OCI-LY1 (cell line): Measurements from ENCODE around the gene RPL28.

ENCODE experiments used
- H2AFZ ChIP-seq: fragments of 200-600 bp; sonication (generic), shearing (Covaris generic); 2 replicates; pipeline ENCODE4 v1.6.0; 2014; ENCODE audit warnings: antibody characterized with exemption, mild to moderate bottlenecking, low read length
- H3F3A ChIP-seq: fragments of 200-600 bp; sonication (generic), shearing (Covaris generic); 2 replicates; pipeline ENCODE4 v1.6.0; 2014; ENCODE audit warnings: mild to moderate bottlenecking, antibody characterized with exemption, low read length, moderate library complexity; ENCODE audit not compliant: insufficient read depth
- H3K27ac ChIP-seq: fragments of 200-600 bp; sonication (generic); 2 replicates; pipeline ENCODE4 v1.5.1; 2014; ENCODE audit warnings: low read length, mixed run types, mild to moderate bottlenecking, low read depth; ENCODE audit not compliant: poor library complexity, severe bottlenecking
- H3K27me3 ChIP-seq: fragments of 200-600 bp; sonication (generic); 2 replicates; pipeline ENCODE4 v1.6.0; 2014; ENCODE audit warnings: antibody characterized with exemption, mild to moderate bottlenecking, low read length, moderate library complexity; ENCODE audit not compliant: insufficient read depth
- H3K36me3 ChIP-seq: fragments of 200-600 bp; sonication (generic); 2 replicates; pipeline ENCODE4 v1.6.1; 2014; ENCODE audit warnings: mild to moderate bottlenecking, antibody characterized with exemption, low read length, moderate library complexity, mixed read lengths; ENCODE audit not compliant: insufficient read depth
- H3K4me1 ChIP-seq: fragments of 200-600 bp; sonication (generic); 2 replicates; pipeline ENCODE4 v1.5.1; 2014; ENCODE audit warnings: mild to moderate bottlenecking, low read length, moderate library complexity; ENCODE audit not compliant: insufficient read depth, severe bottlenecking
- H3K4me2 ChIP-seq: fragments of 200-600 bp; sonication (generic), shearing (Covaris generic); 2 replicates; pipeline ENCODE4 v1.6.1; 2014; ENCODE audit warnings: low read length
- H3K4me3 ChIP-seq: fragments of 200-600 bp; sonication (generic); 2 replicates; pipeline ENCODE4 v1.5.1; 2014; ENCODE audit warnings: low read length, low read depth, mild to moderate bottlenecking, mixed read lengths; ENCODE audit not compliant: poor library complexity, severe bottlenecking
- H3K79me2 ChIP-seq: fragments of 200-600 bp; shearing (Covaris generic); 2 replicates; pipeline ENCODE4 v1.6.1; 2016; ENCODE audit warnings: mixed run types, low read length, mixed read lengths; ENCODE audit not compliant: insufficient read depth
- H3K9ac ChIP-seq: fragments of 200-600 bp; sonication (generic), shearing (Covaris generic); 2 replicates; pipeline ENCODE4 v1.6.1; 2014; ENCODE audit warnings: mild to moderate bottlenecking, low read length, mixed read lengths
- H3K9me2 ChIP-seq: fragments of 200-600 bp; sonication (generic), shearing (Covaris generic); 2 replicates; pipeline ENCODE4 v1.6.1; 2014; ENCODE audit warnings: low read depth, mild to moderate bottlenecking, low read length, mixed read lengths
- H3K9me3 ChIP-seq: fragments of 200-600 bp; shearing (Covaris generic); 2 replicates; pipeline ENCODE4 v1.6.1; 2014; ENCODE audit warnings: low read length, mixed read lengths
- H4K20me1 ChIP-seq: fragments of 200-600 bp; sonication (generic), shearing (Covaris generic); 2 replicates; pipeline ENCODE4 v1.6.0; 2016; ENCODE audit warnings: mild to moderate bottlenecking, low read length; ENCODE audit not compliant: insufficient read depth
- CTCF ChIP-seq: fragments of 200-600 bp; sonication (generic), shearing (Covaris generic); IDR thresholded peaks from 2 replicates; pipeline ENCODE4 v1.5.1; 2017; ENCODE audit warnings: mild to moderate bottlenecking, antibody characterized with exemption, low read length, moderate library complexity, mixed read lengths
- EZH2 ChIP-seq: fragments of 200-600 bp; sonication (generic), shearing (Covaris generic); IDR thresholded peaks from 2 replicates; pipeline ENCODE4 v1.8.0; 2017; ENCODE audit warnings: borderline replicate concordance, mixed run types, mild to moderate bottlenecking, antibody characterized with exemption, low read length, moderate library complexity, mixed read lengths

RPL28 gene

GRCh38 chr19:55362990-55363716, 22.6 kb upstream of the RPL28 start, which contains the start of gene GARIN5B:
Gene GARIN5B, minus strand, starts transcription at chr19:55363260. Its CDS starts 194 bp downstream, at chr19:55363066.
- H4K20me1 ChIP-seq = no peaks in the 10 kb centered on the region
- no peaks in the 10 kb centered on the region for H3K36me3 ChIP-seq
- no peaks in the 10 kb centered on the region for H3F3A ChIP-seq
- no peaks in the 10 kb centered on the region for H3K79me2 ChIP-seq
- no peaks in the 10 kb centered on the region for H3K9me3 ChIP-seq
- no peak within 1 kb of the TSS for H3K9ac ChIP-seq
- H3K4me2 ChIP-seq = no peak within 1 kb of the TSS
- H3K4me3 ChIP-seq = no peak within 1 kb of the TSS
- TF ChIP-seq EZH2 (no peak), CTCF (no peak)
- H3K9me2 ChIP-seq = no peaks in the 10 kb centered on the region
- H3K27me3 ChIP-seq = peaks cover 9% of the 10 kb centered on the region; the same call in 1 of the 2 replicates
- no peaks in the 10 kb centered on the region for H3K4me1 ChIP-seq
- H3K27ac ChIP-seq = no peak within 1 kb of the TSS
- H2AFZ ChIP-seq = no peak within 1 kb of the TSS

- Histone ChIP-seq H2AFZ (no peak overlapping the region), H3F3A (no peaks in the 10 kb centered on the region), H3K4me3 (no peak overlapping the region), H3K79me2 (no peaks in the 10 kb centered on the region), H3K27ac (no peak overlapping the region), H3K4me2 (no peak overlapping the region), H3K36me3 (no peaks in the 10 kb centered on the region), H3K27me3 (peaks cover 9% of the 10 kb centered on the region; the same call in 1 of the 2 replicates), H3K9ac (no peak overlapping the region), H3K9me3 (no peaks in the 10 kb centered on the region), H3K4me1 (peaks cover 4% of the 10 kb centered on the region), H4K20me1 (no peaks in the 10 kb centered on the region), H3K9me2 (no peaks in the 10 kb centered on the region)
- TF ChIP-seq EZH2 (no peak), CTCF (no peak)
Measured at GRCh38 chr19:55365245-55365644, 20.5 kb upstream of the RPL28 start.

GRCh38 chr19:55365964-55366363, 19.8 kb upstream of the RPL28 start:
- peaks cover 9% of the 10 kb centered on the region; the same call in 1 of the 2 replicates for H3K27me3 ChIP-seq
- H4K20me1 ChIP-seq = no peaks in the 10 kb centered on the region
- no peak overlapping the region for H2AFZ ChIP-seq
- no peaks in the 10 kb centered on the region for H3K36me3 ChIP-seq
- no peaks in the 10 kb centered on the region for H3K9me2 ChIP-seq
- peaks cover 4% of the 10 kb centered on the region for H3K4me1 ChIP-seq
- TF ChIP-seq CTCF (no peak), EZH2 (no peak)
- H3K4me3 ChIP-seq = no peak overlapping the region
- no peaks in the 10 kb centered on the region for H3K9me3 ChIP-seq
- H3K79me2 ChIP-seq = no peaks in the 10 kb centered on the region
- no peaks in the 10 kb centered on the region for H3F3A ChIP-seq
- H3K9ac ChIP-seq = no peak overlapping the region
- no peak overlapping the region for H3K27ac ChIP-seq
- no peak overlapping the region for H3K4me2 ChIP-seq
